GM10266 (cell line): ENCODE results near the gene CACNB1.
"Not testable (repeated sequence)": the region's sequence is repeated elsewhere in the genome, so short reads cannot be mapped to it uniquely, and the experiment has no call there.

Experiments
- DNase-seq: peaks from one replicate; pipeline ENCODE4 v3.0.0; 2012; ENCODE audit errors: extremely low spot score
- TF ChIP-seq, protein P1 (sequence below): IDR thresholded peaks from 2 replicates; pipeline ENCODE4 v1.5.1; 2012; ENCODE audit warnings: mild to moderate bottlenecking, low read depth; ENCODE audit not compliant: control insufficient read depth, insufficient read depth; ENCODE audit errors: missing control alignments

The CACNB1 gene

DNA sequence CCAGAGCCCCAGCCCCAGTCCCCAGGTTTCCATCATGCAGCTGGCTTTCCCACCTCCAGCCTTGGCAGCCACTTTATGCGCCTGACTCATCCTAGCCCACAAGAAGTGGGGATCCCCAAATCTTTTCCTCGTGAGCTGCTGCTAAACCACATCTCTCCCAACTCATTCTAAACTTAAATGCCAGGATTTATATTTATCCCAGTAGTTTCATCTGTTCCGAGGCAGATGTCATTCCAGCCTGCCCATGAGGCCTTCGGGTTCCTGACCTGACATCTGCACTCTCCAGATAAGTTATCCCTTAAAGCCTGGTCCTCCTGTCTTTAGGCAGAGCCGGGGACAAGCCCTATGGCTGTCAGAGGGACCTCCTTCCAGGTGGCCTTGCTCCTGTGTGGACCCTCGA, 62.6 kb downstream of the CACNB1 start:
- TF ChIP-seq, protein P1, sequence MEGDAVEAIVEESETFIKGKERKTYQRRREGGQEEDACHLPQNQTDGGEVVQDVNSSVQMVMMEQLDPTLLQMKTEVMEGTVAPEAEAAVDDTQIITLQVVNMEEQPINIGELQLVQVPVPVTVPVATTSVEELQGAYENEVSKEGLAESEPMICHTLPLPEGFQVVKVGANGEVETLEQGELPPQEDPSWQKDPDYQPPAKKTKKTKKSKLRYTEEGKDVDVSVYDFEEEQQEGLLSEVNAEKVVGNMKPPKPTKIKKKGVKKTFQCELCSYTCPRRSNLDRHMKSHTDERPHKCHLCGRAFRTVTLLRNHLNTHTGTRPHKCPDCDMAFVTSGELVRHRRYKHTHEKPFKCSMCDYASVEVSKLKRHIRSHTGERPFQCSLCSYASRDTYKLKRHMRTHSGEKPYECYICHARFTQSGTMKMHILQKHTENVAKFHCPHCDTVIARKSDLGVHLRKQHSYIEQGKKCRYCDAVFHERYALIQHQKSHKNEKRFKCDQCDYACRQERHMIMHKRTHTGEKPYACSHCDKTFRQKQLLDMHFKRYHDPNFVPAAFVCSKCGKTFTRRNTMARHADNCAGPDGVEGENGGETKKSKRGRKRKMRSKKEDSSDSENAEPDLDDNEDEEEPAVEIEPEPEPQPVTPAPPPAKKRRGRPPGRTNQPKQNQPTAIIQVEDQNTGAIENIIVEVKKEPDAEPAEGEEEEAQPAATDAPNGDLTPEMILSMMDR = no peak
- DNase-seq = no peak

DNA sequence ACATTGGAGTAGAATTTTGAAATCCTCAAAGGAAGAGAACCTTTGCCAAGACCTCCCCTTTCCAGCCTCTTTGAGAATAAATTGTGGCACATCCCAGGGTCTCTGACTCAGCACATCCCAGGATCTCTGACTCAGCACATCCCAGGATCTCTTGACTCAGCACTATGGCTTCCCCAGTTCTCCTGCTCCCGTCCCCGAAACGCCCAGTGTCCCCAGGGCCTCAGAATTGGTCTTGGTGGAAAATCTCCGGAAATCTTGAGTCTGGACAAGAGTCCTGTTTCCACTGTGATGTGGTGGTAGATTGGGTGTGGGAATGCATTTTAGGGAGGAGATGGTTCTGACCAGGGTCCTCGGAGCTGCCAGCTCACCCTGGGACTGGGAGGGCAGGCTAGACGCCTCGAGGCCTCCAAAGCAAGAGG, 65.3 kb downstream of the CACNB1 start:
- TF ChIP-seq, protein P1 = no peak
- DNase-seq = no peak

DNA sequence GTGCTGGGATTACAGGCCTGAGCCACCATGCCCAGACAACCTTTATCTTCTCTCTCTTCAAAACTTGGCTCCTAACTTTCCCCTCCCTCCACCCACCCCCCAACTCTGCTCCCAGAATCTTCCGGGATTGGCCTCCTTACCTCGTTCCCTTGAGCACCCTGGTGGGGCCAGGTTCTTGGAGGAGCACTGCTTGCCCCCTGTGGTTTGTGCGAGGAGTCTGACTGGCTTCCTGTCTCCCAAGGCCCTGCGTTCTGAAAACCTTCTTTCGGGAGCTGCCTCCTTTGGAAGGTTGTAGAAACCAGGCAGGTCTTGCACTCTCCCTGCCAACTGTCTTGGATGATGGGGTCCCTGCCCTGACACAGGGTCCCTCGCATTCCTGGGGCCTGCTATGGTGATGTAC, 65.9 kb downstream of the CACNB1 start:
- TF ChIP-seq, protein P1 = no peak
- no peak for DNase-seq

DNA sequence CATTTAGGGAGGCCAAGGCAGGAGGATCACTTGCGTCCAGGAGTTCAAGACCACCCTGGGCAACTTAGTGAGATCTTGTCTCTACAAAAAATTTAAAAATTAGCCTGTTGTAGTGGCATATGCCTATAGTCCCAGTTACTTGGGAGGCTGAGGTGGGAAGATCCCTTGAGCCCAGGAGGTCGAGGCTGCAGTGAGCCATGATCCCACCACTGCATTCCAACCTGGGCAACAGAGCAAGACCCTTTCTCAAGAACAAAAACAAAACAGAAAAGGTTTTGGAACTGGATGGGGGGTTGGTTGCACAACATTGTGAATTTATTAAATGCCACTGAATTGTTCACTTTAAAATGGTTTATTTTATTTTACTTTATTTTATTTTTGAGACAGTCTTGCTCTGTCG, 67.3 kb downstream of the CACNB1 start:
- DNase-seq = no peak
- TF ChIP-seq, protein P1 = no peak

DNA sequence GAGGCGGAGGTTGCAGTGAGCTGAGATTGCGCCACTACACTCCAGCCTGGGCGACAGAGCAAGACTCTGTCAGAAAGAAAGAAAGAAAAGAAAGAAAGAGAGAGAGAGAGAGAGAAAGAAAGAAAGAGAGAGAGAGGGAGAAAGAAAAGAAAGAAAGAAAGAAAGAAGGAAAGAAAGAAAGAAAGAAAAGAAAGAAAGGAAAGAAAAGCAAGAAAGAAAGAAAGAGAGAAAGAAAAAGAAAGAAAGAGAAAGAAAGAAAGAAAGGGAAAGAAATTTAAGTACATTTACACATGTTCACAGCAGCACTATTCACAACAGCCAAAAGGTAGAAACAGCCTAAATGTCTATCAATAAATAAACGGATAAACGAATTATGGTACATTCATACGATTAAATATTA, 67.9 kb downstream of the CACNB1 start:
- not testable (repeated sequence) for DNase-seq

DNA sequence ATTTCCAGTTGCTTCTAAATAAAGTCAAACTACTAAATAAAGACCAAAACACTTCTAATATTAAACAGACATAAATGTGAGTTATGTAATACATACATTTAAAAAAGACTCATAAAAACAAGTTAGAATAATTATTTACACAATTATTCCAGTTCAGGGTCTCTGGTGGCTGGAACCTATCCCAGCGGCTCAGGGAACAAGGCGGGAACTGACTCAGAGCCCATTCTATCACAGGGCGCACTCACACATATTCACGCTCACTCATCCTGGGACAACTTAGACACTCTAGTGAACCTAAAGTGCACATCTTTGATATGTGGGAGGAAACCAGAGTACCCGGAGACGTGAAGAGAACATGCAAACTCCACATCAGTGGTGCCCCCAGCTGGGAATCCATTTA, 71.0 kb downstream of the CACNB1 start:
- TF ChIP-seq, protein P1 = no peak
- no peak for DNase-seq

DNA sequence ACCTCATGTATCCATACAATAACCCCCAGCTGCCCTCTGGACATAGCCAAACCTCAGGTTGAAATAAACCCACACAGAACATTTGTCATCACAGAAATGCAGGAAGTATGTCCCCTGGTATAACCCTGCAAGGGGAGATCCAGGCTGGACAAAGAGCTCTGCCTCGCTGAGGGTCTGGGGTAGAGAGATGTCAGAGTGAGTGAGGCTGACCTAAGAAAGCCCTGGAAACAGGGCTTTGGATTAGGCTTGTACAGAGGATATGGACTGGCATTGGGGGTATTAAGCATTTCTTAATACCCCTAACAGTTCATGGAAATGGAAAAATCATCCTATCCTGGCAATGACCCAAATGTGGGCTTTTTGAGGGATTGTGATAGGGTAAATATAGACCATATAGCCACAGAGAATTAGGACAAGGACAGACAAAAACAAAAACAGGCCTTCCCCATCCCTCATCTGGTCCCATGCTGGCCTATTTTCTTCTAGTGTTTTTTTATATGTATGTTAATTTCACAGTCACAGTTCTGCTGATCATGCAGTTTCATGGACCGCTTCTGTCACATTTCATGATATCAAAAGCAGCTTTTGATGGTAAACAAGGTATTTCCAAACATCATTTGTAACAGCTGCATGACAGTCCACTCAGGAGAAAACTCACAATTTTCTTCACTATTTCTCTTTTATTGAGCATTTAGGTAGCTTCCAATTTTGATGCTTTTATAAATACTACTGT, 72.2 kb downstream of the CACNB1 start:
- TF ChIP-seq, protein P1 = no peak

DNA sequence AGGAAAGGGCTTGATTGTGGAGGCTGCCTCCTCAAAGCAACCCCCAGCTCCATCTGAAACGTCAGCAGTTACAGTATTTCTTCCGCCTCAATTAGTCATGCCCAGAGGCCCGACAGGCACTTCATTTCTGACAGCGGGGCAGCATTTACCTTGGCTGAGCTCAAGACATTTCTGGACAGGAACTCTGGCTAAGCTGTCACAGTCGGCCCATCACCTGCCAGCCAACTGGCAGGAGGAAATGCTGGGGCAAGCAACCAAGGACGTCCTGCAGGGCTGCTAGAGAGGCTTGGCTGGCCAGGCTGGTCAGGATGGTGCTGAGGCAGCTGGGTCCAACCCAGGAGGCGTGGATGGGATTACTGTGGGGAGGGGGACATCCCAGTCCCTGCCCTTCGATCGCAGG, 73.8 kb downstream of the CACNB1 start:
- DNase-seq = no peak
- TF ChIP-seq, protein P1 = no peak

More for the DNA sequence above, 72.2 kb downstream of the CACNB1 start:
- no peak for DNase-seq
